Sigmoid colon (tissue), 7 donors: ENCODE results near the gene PDE4DIP. TPM values are rescaled to one million over a fixed set of nuclear protein-coding genes. Genes with fewer than 3 reads are reported as not detected.
"Not testable (repeated sequence)": the region's sequence is repeated elsewhere in the genome, so short reads cannot be mapped to it uniquely, and the experiment has no call there.

Experiments
- DNase-seq: peaks from one replicate; pipeline ENCODE4 v3.0.0-alpha.2; 2019
- H3K27ac ChIP-seq, 4 donors: fragments of 200-600 bp; sonication (generic); one replicate each; pipeline ENCODE4 v1.5.1; 2016 to 2019; ENCODE audit warnings: mild to moderate bottlenecking in 1 of 4
- H3K27me3 ChIP-seq, 3 donors: fragments of 200-600 bp; sonication (generic); one replicate each; pipeline ENCODE4 v1.5.1; 2019; ENCODE audit warnings: mild to moderate bottlenecking in 1 of 3
- H3K36me3 ChIP-seq, 4 donors: fragments of 200-600 bp; sonication (generic); one replicate each; pipeline ENCODE4 v1.5.1; 2016 to 2019
- H3K4me1 ChIP-seq, 4 donors: fragments of 200-600 bp; sonication (generic); one replicate each; pipeline ENCODE4 v1.5.1; 2017 to 2019
- H3K4me3 ChIP-seq, 4 donors: fragments of 200-600 bp; sonication (generic); one replicate each; pipeline ENCODE4 v1.5.1; 2017 to 2019; ENCODE audit warnings: mild to moderate bottlenecking in 2 of 4, moderate library complexity in 1 of 4
- H3K9me3 ChIP-seq, 4 donors: fragments of 200-600 bp in 3 of 4; sonication (generic) in 3 of 4; one replicate each; pipeline versions ENCODE4 v1.5.1 to v1.6.1; 2013 to 2019
- WGBS, 2 donors: extraction: QIAGEN DNeasy Blood & Tissue Kit; methylation state at CpG; one replicate each; pipeline ENCODE4 v1.1.7; 2013; 5-methylcytosine and 5-hydroxymethylcytosine counted together
- intact Hi-C: fragments of 100-400 bp; cut with DNase I; formaldehyde crosslinking; loops from one replicate; pipeline ENCODE4 v1.15.1; 2023
- polyA plus RNA-seq, 3 donors: library from polyadenylated mRNA; stranded (reverse); fragments of 200-250 nt; gene quantifications; one replicate each; pipeline ENCODE4 v1.2.3, GENCODE V29; 2013
- total RNA-seq, 4 donors: library from RNA; depleted of rRNA; stranded (reverse); fragments of >200 nt; gene quantifications; one replicate each; pipeline ENCODE4 v1.1.0, GENCODE V29; 2016
- donor health status: healthy with polysubstance abuse.
- donor health status: Bipolar disorder and iron deficiency.
- donor health status: healthy.

The PDE4DIP gene
- total and polyA plus RNA-seq, 7 donors, result 16.8 to 59.5 (median 29.0) TPM

DNA sequence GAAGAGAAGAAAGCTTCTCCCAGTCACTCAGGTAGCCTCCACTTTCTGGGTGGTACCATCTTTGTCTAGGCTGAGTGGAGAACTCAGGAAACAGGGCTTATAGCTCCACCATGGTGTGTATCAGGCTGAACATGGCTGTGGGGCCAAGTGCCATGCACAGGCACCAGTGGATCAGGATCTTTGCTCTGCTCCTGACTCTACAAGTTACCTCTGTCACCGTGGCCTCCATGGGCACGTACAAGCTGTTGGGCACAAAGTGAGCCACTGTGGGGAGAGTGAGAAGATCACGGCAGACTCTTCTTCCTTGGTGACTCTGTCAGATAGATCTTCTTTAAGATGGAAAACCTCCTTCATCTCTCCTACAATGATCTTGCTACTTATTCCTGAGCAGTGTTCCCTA is 165.5 kb downstream of the PDE4DIP start:
- H3K4me3 ChIP-seq, H3K9me3 ChIP-seq, H3K4me1 ChIP-seq, DNase-seq, H3K27me3 ChIP-seq, H3K36me3 ChIP-seq, intact Hi-C loops, H3K27ac ChIP-seq: not testable (repeated sequence)
- 95 to 96% methylated on average over 3 of the region's 3 CpGs for WGBS, 2 donors

DNA sequence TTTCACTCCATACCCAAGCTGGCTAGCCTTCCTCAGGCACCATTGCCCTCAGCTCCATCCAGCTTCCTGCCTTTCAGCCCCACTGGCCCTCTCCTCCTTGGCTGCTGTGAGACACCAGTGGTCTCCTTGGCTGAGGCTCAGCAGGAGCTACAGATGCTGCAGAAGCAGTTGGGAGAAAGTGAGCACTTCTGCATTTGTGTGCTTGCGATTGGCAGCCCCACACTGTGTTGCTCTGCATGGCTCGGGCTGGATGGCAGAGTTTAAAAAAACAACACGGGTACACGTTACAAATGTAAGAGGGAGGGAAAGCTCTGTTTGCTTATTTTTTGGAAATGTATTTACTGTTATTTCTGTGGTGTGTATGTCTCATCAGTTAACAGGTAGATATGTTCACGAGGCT is 168.4 kb downstream of the PDE4DIP start:
- DNase-seq, H3K9me3 ChIP-seq, H3K4me1 ChIP-seq, intact Hi-C loops, H3K27me3 ChIP-seq, H3K27ac ChIP-seq, H3K36me3 ChIP-seq, H3K4me3 ChIP-seq: not testable (repeated sequence)
- WGBS, 2 donors, result 62 to 90% methylated on average over 1 of the region's 5 CpGs

DNA sequence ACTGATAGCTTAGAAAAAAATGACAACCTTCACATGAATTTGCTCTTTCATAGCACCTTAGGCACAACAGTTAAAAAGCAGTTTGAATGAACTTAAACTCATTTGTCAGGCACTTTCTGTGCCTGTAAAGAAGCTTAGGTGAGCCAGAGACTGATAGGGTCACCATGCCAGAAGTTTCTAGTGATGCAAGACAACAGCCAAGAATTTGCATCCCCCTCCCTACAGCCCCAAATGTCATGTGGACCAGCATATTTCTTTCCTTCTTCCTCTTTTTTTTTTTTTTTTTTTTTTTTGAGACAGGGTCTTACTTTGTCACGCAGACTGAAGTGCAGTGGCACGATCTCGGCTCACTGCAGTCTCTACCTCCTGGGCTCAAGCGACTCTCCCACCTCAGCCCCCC is 169.3 kb downstream of the PDE4DIP start:
- DNase-seq, H3K9me3 ChIP-seq, H3K4me3 ChIP-seq, H3K27ac ChIP-seq, intact Hi-C loops, H3K4me1 ChIP-seq, H3K36me3 ChIP-seq, H3K27me3 ChIP-seq: not testable (repeated sequence)
- 59 to 86% methylated on average over 4 of the region's 4 CpGs for WGBS, 2 donors

DNA sequence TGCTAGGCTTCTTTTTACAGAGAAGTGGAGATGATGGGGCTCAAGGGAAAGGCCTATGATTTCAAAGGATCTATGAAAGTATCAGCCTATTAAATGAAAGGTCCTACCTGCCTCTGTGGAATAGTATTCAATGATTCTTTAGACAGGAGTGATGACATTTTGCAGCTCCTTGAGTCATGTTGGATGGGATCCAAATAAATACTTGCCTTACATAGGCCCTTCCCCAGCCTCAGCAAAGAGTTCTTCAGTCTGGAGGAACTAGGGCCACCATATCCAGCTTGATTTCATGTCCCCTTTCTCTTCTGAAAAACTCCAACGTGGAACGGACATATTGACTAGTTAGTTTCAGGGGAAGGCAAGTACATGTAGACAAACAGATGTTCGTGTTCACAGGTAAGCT is 171.3 kb downstream of the PDE4DIP start:
- H3K4me1 ChIP-seq, H3K27ac ChIP-seq, H3K9me3 ChIP-seq, DNase-seq, H3K27me3 ChIP-seq, H3K4me3 ChIP-seq, H3K36me3 ChIP-seq, intact Hi-C loops: not testable (repeated sequence)
- 88 to 90% methylated on average over 3 of the region's 3 CpGs for WGBS, 2 donors

DNA sequence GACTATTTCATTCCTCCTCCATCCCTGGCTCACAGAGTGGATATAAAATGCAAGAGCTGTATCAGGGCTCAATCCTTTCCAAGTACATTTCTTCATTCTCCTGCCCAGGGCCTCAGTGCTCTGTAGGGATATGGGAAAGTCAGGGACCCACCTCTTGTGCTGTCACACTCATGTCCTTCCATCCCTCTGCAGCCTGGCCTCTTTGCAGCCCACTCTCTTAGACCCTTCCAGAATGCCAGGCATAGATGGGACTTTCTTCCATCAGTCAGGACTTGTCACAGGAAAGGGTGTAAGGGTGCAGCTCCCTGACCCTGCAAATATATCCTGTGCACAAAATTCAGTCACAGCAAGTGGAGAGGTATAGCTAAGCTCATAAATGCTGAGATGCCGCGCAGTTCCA is 172.4 kb downstream of the PDE4DIP start:
- intact Hi-C loops, H3K27me3 ChIP-seq, H3K4me3 ChIP-seq, DNase-seq, H3K4me1 ChIP-seq, H3K9me3 ChIP-seq, H3K27ac ChIP-seq, H3K36me3 ChIP-seq: not testable (repeated sequence)
- 94 to 98% methylated on average over 2 of the region's 2 CpGs for WGBS, 2 donors

DNA sequence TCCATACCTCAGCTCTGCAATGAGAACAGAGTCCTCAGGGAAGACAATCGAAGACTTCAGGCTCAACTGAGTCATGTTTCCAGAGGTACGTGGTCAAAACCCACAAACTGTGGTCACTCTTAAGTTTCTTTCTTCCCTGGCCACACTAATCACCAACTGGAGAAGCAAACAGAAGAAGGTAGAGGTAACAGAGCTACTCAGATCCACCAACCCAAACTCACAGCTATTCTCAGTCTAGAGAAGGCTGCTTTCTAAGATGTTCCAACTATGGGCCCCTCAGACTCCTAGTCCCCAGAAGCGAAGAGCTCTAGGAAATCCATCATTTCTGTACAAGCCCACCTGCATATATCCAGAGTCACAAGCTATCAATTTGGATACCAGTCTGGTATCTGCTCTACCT is 174.3 kb downstream of the PDE4DIP start:
- WGBS, 2 donors, result 87 to 88% methylated on average over 2 of the region's 3 CpGs
- intact Hi-C loops, H3K4me3 ChIP-seq, H3K27me3 ChIP-seq, DNase-seq, H3K4me1 ChIP-seq, H3K36me3 ChIP-seq, H3K9me3 ChIP-seq, H3K27ac ChIP-seq: not testable (repeated sequence)

DNA sequence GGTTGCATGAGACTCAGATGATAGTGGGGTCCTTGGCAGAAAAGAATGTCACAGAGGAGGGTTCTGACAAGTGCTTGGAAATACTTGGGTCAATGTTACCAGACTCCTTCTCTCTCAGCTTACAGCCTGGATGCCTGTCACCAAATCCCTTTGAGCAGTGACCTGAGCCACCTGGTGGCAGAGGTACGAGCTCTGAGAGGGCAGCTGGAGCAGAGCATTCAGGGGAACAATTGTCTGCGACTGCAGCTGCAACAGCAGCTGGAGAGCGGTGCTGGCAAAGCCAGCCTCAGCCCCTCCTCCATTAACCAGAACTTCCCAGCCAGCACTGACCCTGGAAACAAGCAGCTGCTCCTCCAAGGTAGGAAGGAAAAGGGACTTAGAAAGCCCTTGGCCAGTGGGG is 180.1 kb downstream of the PDE4DIP start:
- H3K4me1 ChIP-seq, H3K27me3 ChIP-seq, H3K4me3 ChIP-seq, H3K27ac ChIP-seq, H3K36me3 ChIP-seq, intact Hi-C loops, H3K9me3 ChIP-seq, DNase-seq: not testable (repeated sequence)
- WGBS, 2 donors, result no CpG with 5 or more reads among the region's 3 CpGs

DNA sequence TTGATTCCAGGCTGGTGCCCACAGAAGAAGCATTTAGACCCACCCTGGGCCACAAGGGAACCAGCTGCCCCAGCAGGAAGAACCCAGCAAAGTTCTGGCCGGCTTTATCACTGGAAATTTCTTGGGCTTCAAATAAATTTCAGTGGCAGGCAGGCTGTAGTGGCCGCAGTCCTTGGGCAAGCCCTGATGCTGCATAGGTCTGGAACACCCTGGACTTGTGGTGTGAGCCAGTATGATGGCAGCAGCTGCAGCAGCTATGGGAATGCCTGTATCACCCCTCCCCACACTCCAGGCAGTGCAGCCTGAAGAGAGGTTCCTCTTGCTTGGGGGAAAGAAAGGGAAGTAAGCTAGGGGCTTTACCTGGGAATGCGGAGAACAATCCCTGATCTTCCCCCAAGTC is 189.7 kb downstream of the PDE4DIP start:
- 78 to 81% methylated on average over 2 of the region's 3 CpGs for WGBS, 2 donors
- intact Hi-C loops, H3K4me1 ChIP-seq, H3K4me3 ChIP-seq, DNase-seq, H3K27me3 ChIP-seq, H3K27ac ChIP-seq, H3K36me3 ChIP-seq, H3K9me3 ChIP-seq: not testable (repeated sequence)

DNA sequence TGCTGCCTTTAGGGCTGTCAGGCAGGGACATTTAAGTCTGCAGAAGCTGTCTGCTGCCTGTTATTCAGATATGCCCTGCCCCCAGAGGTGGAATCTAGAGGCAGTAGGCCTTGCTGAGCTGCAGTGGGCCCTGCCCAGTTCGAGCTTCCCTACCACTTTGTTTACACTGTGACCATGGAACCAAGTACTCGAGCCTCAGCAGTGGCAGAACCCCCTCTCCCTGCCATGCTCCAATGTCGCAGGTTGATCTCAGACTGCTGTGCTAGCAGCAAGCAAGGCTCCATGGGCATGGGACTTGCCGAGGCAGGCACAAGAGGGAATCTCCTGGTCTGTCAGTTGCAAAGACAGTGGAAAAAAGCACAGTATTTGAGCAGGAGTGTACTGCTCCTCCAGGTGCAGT is 198.8 kb downstream of the PDE4DIP start:
- H3K4me3 ChIP-seq, H3K27me3 ChIP-seq, DNase-seq, H3K27ac ChIP-seq, H3K9me3 ChIP-seq, intact Hi-C loops, H3K4me1 ChIP-seq, H3K36me3 ChIP-seq: not testable (repeated sequence)
- 77 to 82% methylated on average over 3 to 4 of the region's 4 CpGs for WGBS, 2 donors

DNA sequence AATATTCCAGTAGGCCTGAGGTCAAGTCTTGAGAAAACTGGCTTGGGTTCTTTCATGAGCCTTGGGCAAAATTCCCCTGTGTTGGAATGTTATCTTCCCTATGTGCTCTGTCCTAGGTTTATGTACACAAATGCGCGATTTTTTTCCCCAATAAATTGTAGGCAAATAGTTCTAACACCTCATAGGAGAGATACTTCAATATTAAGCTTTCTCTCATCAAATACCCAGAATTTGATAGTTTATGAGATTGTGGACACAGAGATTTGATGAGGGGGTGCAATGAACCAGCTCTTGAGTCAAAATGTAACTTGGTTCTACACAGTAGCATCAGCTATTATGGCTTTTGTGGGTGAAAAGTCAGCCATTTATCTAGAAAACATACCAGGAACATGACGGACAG is 220.4 kb downstream of the PDE4DIP start:
- H3K36me3 ChIP-seq, DNase-seq, H3K27ac ChIP-seq, H3K4me3 ChIP-seq, H3K9me3 ChIP-seq, H3K4me1 ChIP-seq, H3K27me3 ChIP-seq, intact Hi-C loops: not testable (repeated sequence)
- 72 to 80% methylated on average over 3 of the region's 3 CpGs for WGBS, 2 donors

DNA sequence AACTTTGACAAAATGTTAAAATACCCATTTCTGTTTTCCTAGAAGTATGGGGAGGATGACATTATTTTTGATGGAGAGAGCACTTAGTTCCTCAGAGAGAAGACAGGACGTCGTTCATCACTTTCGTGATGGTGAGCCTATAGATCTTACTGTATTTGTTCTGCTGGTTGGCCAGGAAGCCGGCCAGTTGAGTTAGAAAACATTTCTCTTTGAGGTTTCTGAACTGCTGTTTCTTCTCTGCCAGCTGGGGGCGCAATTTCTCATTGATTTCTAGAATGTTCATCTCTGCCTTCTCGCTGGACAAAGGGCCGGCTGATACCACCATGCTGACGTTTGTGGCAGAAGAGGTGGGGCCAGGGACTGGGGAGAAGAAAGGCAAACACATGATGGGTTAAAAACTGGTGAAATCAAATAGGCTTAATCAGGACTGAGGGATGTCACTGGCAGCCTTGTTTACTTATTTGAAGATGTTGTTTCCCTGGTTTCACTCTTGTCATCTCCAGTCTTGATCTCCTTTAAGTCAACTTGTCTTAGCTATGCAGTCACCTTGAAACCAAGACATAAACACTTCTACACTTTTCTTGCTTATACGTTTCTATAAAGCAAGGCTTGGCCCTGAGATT is 231.4 kb downstream of the PDE4DIP start:
- H3K9me3 ChIP-seq, H3K4me3 ChIP-seq, H3K36me3 ChIP-seq, H3K4me1 ChIP-seq, H3K27me3 ChIP-seq, DNase-seq, intact Hi-C loops, H3K27ac ChIP-seq: not testable (repeated sequence)
- 50 to 59% methylated on average over 4 of the region's 9 CpGs for WGBS, 2 donors
